ENCODE data around the gene CHKA.

Gene CHKA

DNA sequence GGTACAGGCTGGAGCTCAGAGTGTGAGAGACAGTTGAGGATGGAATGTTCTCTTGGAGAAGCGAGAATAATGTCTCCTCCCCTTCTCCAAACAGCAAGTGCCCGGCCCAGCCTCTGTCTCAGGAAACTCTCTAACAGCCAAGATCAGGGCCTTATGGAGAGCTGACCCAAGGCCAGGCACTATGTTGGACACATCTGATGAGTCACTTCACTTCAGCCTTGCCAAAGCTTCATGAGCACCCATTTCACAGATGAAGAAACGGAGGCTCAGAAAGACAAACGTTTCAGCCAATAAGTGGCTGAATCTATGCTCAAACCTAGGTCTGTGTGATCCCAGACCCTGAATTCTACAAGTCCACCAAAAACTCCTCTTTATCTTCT lies 22.1 kb upstream of the CHKA start:
- in situ Hi-C loops (cut with HindIII; ENCODE audit: low sequenced_read_pairs): no loop called here

DNA sequence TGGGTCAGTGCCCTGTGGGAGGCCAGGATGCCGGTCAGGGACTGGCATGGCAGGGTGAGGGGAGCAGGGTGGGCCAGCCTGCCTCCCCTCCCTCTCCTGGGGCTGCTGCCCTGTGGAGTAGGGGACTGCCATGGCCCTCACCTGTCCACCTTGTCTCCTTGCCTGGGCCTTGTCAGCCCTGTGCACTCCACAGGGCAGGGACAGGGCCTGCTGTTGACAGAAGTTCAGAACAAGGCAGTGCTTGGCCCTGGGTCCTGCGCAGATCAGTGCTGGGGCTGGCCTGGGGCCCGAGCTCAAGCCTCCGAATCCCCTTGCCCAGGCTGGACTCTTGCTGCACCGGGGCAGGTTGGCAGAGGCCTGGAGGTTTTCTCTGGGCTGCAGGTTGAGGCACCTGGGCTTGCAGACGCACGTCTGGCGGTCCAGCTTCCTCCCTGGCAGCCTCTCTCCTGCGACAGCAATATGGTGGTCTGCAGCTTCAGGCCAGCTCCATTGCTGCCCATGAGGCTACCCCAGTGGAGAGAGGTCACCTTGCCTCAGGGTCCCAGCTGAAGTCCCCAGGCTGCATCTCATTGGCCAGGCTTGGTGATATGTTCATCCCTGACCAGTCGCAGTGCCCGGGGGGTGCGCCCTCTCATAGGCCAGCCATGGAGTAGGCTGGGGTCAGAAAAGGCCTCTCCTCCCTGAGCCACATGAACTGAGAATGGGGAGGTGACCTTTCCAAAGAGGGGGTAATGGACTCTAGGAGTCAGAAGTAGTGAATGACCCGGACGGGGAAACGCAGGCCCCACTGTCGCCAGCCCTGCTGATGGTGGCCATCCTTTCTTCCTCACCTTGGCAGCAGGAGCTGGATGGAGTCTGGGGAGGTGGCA lies 21.5 kb upstream of the CHKA start:
- in situ Hi-C loops (cut with HindIII; ENCODE audit: low sequenced_read_pairs): no loop called here

DNA sequence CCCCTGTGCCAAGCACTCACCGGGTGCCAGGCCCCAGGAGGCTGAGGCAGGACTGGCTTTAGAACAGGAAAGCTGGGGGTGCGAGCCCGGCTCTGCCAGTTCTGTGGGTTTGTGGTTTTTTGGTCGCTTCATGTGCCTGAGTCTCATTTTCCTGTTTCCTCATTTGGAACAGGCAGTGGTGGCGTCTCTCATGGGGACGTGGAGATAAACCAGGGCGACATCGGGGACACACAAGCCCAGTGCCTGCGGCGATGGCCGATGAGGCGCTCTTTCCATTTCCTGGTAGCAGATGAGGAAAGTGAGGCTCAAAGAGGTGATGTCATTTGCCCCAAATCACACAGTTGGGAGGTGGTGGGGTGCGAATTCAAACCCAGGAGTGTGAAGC lies 20.8 kb upstream of the CHKA start:
- in situ Hi-C loops (cut with HindIII; ENCODE audit: low sequenced_read_pairs): no loop called here

DNA sequence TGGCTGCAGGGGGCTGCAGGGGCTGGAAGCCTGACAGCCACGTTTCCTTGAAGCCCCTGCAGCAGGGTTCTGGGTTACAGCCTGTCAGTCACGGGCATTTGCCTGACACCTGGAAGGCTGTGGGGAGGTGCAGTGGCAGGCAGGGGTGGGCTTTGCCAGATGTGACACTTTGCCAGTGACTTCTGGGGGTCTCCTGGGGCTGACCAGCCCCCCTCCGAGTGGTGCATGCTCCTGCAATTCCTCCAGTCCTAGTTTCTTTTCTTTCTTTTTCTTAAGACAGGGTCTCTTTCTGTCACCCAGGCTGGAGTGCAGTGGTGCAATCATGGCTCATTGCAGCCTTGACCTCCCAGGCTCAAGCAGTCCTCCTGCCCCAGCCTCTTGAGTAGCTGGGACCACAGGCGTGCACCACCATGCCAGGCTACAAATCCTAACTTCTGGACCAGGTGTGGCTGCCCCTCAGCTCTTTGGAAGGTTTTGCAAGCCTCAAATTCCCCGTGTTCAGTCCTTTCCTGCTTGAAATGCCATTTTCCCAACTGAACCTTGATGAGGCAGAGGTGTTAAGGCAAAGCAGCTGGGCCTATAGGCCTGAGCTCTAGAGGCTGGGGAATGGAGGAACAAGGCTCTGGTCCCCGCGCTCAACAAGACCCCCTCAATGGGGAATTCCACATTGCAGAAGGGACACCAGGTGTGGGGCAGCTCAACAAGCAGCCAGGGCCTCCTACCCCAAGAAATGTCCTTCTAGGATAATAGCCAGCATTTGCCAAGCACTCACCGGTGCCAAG lies 20.2 kb upstream of the CHKA start:
- in situ Hi-C loops (cut with HindIII; ENCODE audit: low sequenced_read_pairs): no loop called here

DNA sequence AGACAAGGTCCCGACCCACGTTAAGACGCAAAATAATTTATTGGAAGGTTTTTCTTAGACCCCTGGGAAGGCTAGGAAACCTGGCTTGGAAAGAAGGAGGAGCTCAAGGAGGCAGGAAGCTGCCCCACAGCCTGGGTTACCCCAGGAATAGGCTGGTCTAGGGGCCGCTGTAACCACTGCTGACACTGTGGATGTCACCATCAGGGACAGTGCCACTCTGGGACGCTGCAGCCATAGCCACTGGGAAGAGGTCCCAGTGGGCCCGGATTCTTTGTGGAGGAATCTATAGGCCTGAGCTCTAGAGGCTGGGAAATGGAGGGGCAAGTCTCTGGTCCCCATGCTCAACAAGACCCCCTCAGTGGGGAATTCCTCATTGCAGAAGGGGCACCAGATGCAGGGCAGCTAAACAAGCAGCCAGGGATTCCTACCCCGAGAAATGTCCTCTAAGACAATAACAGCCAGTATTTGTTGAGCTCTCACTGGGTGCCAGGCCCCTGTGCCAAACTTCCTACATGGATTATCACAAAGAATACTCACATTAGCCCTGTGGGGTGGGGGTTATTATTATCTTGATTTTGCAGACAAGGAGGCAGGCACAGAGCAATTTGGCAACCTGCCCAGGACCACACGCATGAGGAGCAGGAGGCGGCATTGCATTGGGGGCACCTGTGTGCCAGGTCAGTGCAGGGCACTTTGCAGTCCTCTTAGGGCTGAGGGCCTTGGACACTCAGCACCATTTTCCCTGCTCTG lies 19.5 kb upstream of the CHKA start:
- in situ Hi-C loops (cut with HindIII; ENCODE audit: low sequenced_read_pairs): no loop called here

DNA sequence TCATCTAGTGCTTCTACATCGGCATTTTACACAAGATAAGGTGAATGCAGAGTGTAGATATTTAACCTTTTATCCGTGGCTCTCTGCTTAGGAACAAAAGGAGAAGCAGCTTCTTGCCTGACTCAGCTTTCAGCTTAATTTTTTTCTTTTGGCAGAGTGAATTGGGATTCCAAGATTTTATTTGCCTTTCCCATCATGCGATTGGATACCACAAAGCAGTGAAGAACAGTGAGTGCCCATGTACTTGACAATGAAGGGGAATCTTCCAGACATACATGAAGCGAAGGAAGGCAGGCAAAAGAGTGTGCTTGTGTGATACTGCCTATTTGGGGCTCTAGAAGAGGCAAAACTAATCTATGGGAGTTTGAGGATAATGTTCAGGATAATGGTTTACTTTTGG lies 17.0 kb upstream of the CHKA start:
- in situ Hi-C loops (cut with HindIII; ENCODE audit: low sequenced_read_pairs): no loop called here

DNA sequence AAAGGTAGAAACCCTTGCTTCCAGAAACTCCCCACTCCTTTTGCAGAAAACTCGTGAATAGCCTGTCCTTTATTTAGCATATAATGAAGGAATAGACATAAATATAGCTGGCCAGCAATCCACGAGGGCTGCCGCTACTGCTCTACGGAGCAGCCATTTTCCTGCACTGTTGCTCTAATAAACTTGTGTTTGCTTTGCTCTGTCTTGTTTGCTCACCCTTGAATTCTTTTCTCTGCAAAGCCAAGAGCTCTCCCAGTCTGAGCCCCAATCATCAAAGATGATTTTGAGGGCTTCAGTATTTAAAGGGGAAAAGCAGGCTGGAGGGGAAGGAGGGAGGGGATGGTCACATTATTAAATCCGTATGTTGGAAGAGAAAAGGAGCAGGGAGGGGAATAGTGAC lies 16.6 kb upstream of the CHKA start:
- in situ Hi-C loops (cut with HindIII; ENCODE audit: low sequenced_read_pairs): no loop called here

DNA sequence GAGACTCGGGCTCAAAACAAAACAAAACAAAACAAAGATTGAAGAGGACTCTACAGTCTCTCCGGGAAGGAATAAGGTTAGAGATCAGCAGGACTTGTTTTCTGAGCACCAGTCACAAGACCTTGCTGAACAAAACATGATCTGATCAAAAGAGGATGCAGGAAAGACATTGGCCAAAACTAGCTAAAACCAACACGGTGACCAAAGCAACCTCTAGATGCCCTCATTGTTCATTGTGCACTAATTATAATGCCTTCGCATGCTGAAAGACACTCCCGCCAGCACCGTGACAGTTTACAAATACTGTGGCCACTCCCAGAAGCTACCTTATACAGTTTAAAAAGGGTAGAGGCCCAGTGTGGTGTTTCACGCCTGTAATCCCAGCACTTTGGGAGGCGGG lies 15.7 kb upstream of the CHKA start:
- in situ Hi-C loops (cut with HindIII; ENCODE audit: low sequenced_read_pairs): no loop called here

DNA sequence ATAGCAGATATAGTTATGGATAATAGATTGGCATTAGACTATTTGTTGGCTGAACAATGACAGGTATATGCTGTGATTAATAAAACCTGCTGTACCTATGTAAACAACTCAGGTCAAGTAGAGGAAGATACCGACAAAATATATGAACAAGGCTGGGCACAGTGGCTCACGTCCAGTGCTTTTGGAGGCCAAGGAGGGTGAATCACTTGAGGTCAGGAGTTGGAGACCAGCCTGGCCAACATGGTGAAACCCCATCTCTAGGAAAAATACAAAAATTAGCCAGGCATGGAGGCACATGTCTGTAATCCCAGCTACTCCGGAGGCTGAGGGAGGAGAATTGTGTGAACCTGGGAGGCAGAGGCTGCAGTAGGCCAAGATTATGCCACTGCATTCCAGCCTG lies 14.0 kb upstream of the CHKA start:
- in situ Hi-C loops (cut with HindIII; ENCODE audit: low sequenced_read_pairs): no loop called here

DNA sequence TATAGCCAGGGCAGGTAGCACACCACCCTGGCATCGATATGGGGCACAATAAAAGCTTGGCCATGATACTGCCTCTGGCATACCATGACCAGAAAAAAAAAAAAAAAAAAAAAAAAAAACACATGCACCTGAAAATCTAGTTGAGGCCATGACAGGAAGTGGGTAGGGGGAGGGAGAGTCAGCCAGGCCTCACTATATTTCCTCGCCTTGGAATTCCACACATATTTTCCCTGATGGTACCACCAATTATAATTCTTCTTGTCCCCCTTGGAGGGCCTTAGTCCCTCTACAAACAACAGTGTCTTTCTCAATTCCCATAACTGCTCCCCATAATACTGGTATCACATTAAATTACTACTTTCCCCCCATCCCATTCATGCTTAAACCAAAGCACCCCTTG lies 12.6 kb upstream of the CHKA start:
- in situ Hi-C loops (cut with HindIII; ENCODE audit: low sequenced_read_pairs): no loop called here

DNA sequence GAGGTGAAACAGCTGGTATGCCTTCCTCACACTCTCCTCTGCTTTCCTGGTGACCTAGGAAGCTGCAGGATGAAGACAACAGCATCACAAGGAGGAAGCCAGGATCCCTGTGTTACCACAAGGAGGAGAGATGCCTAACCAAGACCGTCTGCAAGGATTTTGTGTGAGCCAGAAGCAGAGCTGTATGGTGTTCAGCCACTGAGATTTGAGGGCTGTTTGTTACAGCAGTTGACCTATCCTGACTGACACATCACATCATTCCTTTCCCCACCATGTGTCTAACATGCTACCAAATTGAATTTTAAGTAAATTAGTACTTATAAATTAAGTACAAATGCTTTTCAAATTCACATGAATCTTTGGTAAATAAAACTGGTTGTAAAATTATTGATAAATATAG lies 8.9 kb upstream of the CHKA start:
- in situ Hi-C loops (cut with HindIII; ENCODE audit: low sequenced_read_pairs): no loop called here

DNA sequence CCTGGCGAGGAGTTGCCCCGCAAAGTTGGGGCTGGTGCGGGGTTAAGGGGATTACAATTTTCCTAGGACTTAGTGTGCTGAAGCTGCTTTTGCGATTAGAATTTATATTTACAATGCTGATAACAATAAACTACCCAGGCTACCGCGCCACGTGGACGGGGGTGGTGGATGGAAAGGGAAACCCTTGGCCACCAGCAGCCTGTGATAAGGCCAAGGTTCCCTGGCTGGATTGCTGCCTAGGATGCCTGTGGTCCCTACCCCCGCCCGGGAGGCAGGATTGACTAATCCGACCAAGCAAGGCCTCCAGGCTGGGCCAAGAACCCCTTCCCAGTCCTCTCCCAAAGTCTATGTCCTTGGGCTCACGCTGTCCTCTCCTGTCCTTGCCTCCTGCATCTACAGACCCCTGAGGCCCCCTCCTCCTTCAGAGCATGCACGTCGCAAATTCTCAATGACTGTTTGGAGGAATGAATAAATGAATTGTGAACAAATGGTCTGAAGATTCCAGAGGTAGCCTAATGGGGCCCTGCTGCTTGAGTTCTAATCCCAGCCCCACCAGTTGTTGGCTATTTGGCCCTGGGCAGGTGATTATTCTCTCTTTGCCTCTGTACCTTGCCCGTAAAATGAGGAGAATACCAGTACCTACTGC lies 7.6 kb upstream of the CHKA start:
- in situ Hi-C loops (cut with HindIII; ENCODE audit: low sequenced_read_pairs): no loop called here

DNA sequence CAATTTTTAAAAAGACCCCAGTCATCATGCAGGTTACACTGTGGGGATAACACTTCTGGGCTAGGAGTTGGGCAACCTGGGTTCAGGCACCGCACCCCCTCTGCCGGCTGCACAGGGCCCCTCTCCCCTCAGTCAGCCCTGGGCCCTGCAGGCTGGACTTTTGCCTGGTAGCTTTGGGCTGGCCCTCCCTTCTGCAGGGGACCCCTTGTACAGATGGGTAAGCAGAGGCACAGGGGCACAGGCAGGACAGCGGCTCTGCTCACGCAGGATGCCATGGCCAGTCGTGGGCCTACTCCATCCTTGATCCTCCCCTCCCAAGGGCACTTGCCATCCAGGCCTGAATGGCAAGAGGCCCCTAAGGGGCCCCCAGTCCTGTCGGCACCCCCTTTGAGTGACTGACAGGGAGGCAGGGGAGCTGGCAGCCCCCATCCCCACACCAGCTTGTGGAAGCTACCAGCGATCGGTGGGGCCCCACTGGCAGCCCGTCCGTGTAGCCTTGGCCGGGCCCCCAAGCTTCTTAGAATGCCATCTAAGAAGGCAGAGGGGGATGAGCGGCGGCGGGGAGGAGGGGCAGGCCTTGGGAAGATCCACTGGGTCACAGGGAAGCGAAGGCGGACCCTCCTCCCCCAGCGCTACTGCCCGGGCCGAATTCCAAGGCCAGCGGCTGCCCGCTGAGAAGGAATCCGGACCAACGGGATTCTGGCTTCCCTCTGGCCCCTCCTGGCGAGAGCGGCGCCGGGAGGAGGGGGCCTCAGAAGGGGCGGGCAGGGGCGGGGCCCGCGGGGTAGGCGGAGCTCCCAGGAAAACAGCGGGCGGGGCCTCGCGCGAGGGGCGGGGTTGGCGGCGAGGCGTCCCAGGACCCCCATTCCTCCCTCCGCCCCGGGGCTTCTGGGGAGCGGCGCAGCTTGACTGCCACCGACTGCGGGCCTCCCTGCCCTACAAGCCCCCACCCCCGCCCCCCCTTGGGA lies 6.8 kb upstream of the CHKA start:
- in situ Hi-C loops (cut with HindIII; ENCODE audit: low sequenced_read_pairs): no loop called here

DNA sequence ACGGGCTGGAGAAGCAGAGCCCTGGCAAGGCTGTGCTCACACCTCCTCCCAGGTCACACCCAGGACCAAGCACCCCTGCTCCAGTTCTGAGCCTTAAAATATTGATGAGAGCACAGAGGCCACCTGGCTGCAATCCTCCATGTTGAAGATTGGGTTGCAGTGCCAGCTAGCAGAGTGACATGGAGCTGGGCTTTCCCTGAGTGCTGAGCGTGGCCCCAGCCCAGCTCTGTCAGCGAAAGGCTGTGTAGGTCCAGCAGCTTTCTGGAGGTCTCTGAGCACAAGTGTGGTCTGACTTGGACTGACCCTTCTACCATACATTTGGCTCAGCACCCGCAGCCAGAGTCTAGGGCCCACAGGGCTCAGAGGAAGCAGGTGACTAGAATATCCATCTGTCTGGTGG lies 4.0 kb upstream of the CHKA start:
- in situ Hi-C loops (cut with HindIII; ENCODE audit: low sequenced_read_pairs): no loop called here

DNA sequence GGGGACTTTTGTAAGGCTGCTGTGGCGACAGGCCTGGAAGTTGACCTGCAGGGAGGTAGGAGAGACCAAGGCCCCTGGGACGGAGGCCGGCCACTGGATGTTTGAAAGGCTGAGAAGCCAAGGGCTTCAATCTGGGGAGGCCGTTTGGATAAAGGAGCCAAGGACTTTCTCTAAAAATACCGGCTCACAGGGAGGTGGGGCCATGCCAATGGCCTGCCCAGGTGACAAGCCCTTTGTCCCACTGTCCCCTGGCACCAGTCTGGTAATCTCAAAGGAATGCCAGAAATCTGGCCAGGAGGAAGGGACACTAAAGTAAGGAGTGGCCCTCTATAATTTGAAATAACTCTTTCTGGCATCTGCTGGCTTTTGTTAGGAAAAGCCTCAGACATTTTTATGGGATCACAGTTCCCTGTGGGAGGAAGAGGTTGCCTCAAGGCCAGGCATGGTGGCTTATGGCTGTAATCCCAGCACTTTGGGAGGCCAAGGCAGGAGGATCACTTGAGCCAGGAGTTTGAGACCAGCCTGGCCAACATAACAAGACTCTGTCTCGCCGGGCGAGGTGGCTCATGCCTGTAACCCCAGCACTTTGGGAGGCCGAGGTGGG lies 1.9 kb upstream of the CHKA start:
- in situ Hi-C loops (cut with HindIII; ENCODE audit: low sequenced_read_pairs): no loop called here

DNA sequence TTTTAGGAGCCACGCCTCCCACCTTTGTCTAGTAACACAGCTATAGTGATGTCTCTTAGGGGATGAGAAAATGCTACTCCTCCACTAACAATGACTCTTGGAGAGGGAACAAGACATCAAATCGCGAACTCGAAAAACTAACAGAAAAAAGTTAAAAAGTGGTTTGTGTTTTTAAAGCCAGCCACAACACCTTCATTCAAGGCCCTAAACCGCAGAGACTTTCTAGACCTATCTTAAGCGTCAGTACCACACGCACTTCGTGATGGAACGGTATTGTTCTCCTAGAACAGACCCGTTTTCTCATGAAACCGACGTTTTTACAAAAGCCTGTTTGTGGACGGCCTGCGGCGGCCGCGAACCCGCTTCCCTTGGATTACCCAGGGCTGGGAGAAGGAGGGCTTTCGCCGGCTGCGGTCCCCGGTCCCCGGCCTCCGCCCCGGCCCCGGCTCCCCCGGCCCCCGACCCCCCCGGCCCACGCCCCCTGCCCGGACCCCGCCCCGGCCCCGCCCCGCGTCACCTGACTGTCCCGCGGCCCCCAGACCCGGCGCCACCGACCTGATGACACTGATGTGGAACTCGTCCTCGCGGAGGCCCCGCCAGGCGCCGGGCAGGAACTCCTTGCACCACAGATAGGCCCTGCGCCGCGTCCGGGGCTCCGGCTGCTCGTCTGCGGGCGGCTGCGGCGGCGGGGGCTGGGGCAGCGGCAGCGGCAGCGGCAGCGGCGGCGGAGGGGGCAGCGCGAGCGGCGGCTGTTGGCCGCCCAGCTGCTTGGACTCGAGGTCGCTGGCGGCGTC lies 718 bp downstream of the CHKA start:
- in situ Hi-C loops (cut with HindIII; ENCODE audit: low sequenced_read_pairs): no loop called here

DNA sequence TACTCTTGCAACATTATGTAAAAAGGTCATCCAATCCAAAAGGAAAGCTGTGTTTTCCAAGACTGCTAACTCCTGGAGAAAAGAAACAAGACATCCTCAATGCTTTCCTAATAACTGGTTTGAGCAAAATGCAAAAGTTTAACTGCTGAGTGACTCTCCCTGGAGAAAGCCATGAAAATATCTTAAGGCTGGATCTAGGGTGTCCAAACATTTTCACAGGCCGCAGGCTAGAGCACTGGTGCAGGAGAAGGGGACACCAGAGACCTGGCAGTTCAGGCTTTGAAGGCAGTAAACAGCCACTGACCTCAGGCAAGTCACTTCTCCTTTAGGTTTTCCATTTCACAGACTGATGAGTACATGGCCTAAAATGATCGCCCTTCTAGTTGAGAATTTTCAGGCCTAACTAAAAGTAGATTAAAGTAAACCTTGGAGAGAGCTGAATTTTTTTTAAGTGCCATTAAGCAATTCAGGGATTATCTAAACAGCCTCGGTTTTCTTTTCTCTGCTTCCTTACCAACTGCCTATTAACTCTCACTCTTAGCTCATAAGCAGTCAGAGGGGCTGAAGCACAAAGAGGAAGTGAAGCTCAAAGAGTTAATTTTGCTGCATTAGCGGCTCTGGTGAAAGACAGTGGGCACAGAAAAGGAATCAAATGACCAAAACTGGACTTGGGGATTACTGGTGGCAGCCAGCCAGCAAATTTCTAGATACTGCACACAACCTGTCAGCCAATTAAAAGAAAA lies 2.3 kb downstream of the CHKA start:
- in situ Hi-C loops (cut with HindIII; ENCODE audit: low sequenced_read_pairs): no loop called here

DNA sequence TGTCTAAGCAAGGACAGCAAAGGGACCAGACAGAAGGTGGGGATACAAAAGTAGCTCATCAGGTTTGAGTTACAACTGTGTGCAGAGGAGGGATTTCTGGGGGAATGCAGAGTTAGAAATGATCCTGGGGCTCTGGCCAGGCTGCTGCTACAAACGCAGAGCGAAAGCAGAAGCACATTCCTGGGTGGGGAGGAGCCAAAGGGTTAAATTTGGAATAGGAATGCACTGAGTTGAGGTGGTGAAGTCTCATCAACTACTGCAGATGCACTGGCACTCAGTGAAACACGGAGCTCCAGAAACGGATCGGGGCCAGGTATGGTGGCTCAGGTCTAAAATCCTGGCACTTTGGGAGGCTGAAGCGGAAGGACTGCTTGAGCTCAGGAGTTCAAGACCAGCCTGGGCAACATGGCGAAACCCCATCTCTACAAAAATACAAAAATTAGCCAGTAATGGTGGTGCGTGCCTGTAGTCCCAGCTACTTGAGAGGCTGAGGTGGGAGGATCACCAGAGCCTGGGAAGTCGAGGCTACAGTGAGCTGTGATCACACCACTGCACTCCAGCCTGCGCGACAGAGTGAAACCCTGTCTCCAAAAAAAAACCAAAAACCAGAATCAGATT lies 3.2 kb downstream of the CHKA start:
- in situ Hi-C loops (cut with HindIII; ENCODE audit: low sequenced_read_pairs): no loop called here

Measured in endothelial cell of hepatic sinusoid (primary cell).